Urothelium cell line (cell line): ENCODE data around the gene CFAP57.

ENCODE experiments used
- DNase-seq: peaks from one replicate; pipeline ENCODE4 v3.0.0; 2011; ENCODE audit warnings: low spot score, mixed read lengths
- FAIRE-seq: peaks from 2 replicates; lab custom pipeline; 2011; peaks lifted over from hg19 to GRCh38; lab: Jason Lieb, UNC

The CFAP57 gene

GRCh38 chr1:43293896-43294760 is 122.0 kb downstream of the CFAP57 start:
- no peak for FAIRE-seq
- DNase-seq, result peak; percentile 70

DNA sequence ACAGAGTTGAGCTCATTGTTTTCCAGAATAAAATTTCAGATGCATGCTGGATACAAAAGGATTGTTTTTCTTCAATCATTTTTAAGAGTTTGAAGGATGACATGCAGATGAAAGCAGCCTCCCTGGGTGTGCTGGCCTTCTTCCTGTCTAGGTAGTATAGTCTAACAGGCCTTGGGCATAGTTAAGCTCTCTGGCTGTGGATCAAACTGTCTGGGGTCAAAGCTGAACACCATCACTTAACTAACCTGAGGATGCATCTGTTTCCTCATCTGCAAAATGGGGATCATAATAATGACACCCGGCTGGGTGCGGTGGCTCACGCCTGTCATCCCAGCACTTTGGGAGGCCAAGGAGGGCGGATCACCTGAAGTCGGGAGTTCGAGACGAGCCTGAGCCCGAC is 122.6 kb downstream of the CFAP57 start:
- no peak for FAIRE-seq
- DNase-seq, result no peak

DNA sequence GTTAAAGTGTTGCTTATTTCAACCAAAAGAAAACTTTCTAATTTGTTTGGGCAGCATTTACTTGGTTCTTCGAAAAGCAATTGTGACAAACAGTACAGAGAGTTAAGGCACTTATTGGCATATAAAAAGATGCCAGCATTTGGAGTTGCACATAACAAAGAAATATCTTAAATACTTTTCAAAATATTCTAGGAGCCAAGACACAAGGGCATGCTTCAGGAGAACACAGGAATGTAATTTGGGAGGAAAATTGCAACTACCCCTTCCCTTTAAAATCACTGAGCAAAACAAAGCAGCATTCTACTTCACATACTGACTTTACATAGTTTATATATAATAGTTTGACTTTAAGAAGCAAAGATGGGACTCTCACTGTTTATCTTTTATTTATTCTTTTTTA is 124.1 kb downstream of the CFAP57 start:
- FAIRE-seq, result no peak
- DNase-seq, result no peak

DNA sequence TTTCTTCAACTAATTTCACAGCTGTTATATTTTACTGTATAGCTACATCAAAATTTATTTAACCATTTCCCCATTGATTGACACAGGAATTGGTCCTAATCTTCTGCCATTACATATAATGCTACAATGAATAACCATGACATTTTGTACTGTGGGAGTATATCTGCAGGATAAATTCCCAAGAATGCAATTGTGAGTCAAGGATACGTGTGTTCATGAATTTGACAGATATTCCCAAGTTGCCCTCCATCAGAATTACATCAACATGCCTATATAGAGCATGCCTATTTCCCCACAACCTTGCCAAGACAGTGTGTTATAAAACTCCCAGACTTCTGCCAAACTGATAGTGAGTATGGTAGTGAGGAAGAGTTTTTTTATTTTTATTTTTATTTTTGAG is 125.9 kb downstream of the CFAP57 start:
- FAIRE-seq, result no peak
- no peak for DNase-seq

DNA sequence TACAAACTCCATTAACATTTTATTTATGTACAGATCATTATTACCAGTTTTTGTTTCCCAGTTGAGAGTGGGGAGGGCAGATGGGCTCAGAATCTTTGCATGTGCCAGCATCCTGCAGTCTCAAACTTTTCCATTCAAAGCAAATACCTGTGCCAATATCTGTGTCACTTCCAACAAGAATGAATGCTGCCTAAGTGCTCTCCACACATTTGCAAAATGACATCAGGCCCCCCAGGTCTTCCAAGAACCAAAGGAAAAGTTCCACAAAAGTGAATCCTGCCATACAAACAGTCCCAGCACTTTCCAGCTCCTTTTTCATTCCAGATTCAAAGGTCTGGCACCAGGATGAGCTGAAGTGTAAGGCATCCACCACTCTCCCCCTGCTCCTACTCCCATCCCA is 127.0 kb downstream of the CFAP57 start:
- DNase-seq (no peak), FAIRE-seq (no peak)

- DNase-seq (no peak), FAIRE-seq (no peak)
Observed at GRCh38 chr1:43300378-43301094, 128.4 kb downstream of the CFAP57 start, which contains the start of gene TIE1. Gene TIE1 (plus strand): TSS chr1:43300982. CDS start chr1:43301072, 90 bp downstream.

GRCh38 chr1:43302201-43302600 is 130.1 kb downstream of the CFAP57 start:
- DNase-seq (no peak), FAIRE-seq (no peak)

DNA sequence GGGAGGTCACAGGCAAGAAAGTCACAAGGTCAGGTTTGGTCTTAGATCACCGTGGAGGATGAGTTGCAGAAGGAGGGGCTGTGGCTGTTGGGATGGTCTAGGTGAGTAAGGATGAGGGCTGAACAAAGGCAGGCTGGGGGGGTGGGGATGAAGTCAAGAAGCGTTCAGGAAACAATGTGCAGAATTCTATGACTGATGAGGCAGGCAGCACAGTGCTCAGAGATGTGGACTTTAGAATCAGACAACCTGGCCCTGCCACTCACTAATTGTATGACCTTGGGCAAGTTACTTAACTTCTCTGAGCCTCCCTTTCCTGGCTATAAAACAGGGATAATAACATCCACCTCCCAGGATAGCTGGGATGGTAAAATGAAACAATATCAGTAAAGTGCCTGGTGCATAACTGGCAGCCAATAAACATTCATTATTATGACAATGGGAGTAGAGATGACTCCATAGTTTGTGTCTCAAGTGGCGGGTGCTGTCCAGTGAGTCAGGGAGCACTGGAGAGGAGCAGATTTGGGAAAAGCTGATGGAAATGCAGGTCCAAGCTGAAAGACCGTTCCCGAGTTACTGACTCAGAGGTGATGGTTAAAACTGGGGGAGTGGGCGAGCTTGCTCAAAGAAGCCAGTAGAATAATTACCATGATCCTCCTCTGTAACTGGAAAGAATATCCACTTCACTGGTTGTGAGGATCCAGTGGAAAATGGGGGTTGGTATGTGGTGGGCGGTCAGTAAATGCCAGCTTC is 130.8 kb downstream of the CFAP57 start:
- FAIRE-seq, result peak; percentile 92
- DNase-seq, result no peak

GRCh38 chr1:43303471-43304313 is 131.6 kb downstream of the CFAP57 start:
- peak; percentile 27 for FAIRE-seq
- no peak for DNase-seq
